ENCODE measurements around the gene EPN1.
"Not testable (repeated sequence)": the region's sequence is repeated elsewhere in the genome, so short reads cannot be mapped to it uniquely, and the experiment has no call there.

The EPN1 gene

GRCh38 chr19:55712804-55713631, 38.0 kb downstream of the EPN1 start:
- no peak overlapping the region for H2BK15ac ChIP-seq (ENCODE audit: low read length)
- H3K36me3 ChIP-seq (replicated peaks in 1 of 2; ENCODE audit: control insufficient read depth in 2 of 2, insufficient read depth in 2 of 2, low read length in 2 of 2) = no peaks in the 10 kb centered on the region
- H3K9me3 ChIP-seq (replicated peaks in 1 of 2; ENCODE audit: control insufficient read depth in 2 of 2, insufficient read depth in 1 of 2, low read depth in 1 of 2, low read length in 2 of 2) = peaks cover 0 to 33% of the 10 kb centered on the region in 2 donors
- H3K4me3 ChIP-seq (ENCODE audit: low read length in 2 of 2) = no peak overlapping the region
- peaks cover 0 to 3% (median 2%) of the 10 kb centered on the region in 3 experiments for H3K27me3 ChIP-seq (ENCODE audit: control insufficient read depth in 3 of 3, insufficient read depth in 3 of 3, low read depth in 1 of 3, low read length in 3 of 3)
- no peak overlapping the region for H3K18ac ChIP-seq (ENCODE audit: low read length)
- no CpG with 5 or more reads among the region's 3 CpGs for WGBS, 2 donors (ENCODE audit: extremely low coverage in 2 of 2, insufficient read length in 2 of 2, insufficient replicate concordance in 1 of 2)
- no peak overlapping the region for H4K8ac ChIP-seq (ENCODE audit: low read depth, low read length)
- H3K4ac ChIP-seq (ENCODE audit: low read length) = no peak overlapping the region
- H3K14ac ChIP-seq (ENCODE audit: low read length) = no peak overlapping the region
- no peak overlapping the region for H3K27ac ChIP-seq (replicated peaks; ENCODE audit: low read length)
- no peak overlapping the region for H3K9ac ChIP-seq (ENCODE audit: low read depth, low read length, poor library complexity)
- no peak overlapping the region for H3K4me2 ChIP-seq (ENCODE audit: insufficient read depth, low read length, poor library complexity, severe bottlenecking)
- no peaks in the 10 kb centered on the region for H3K79me1 ChIP-seq (ENCODE audit: low read depth, low read length)
- no peak overlapping the region for H2BK120ac ChIP-seq (ENCODE audit: low read depth, low read length)
- no peak overlapping the region for H2BK12ac ChIP-seq (ENCODE audit: low read length)
- H2BK5ac ChIP-seq (ENCODE audit: low read length) = no peak overlapping the region
- H3K4me1 ChIP-seq (ENCODE audit: control insufficient read depth in 2 of 2, insufficient read depth in 1 of 2, low read depth in 1 of 2, low read length in 2 of 2) = no peaks in the 10 kb centered on the region
- no peak overlapping the region for H2AK5ac ChIP-seq (ENCODE audit: low read depth, low read length)
- no peak overlapping the region for H3K23ac ChIP-seq (ENCODE audit: low read depth, low read length, poor library complexity)
- H2AFZ ChIP-seq (ENCODE audit: low read length) = no peak overlapping the region
- no peak for DNase-seq (ENCODE audit: low spot score)
- no peak overlapping the region for H4K91ac ChIP-seq (ENCODE audit: low read depth, low read length, poor library complexity)

GRCh38 chr19:55716531-55716930, 41.5 kb downstream of the EPN1 start:
- no peak overlapping the region for H3K27ac ChIP-seq (replicated peaks; ENCODE audit: low read length)
- no peak overlapping the region for H3K9ac ChIP-seq (ENCODE audit: low read depth, low read length, poor library complexity)
- H4K8ac ChIP-seq (ENCODE audit: low read depth, low read length) = no peak overlapping the region
- no peak overlapping the region for H2BK120ac ChIP-seq (ENCODE audit: low read depth, low read length)
- no CpG with 5 or more reads among the region's 15 CpGs for WGBS, 2 donors (ENCODE audit: extremely low coverage in 2 of 2, insufficient read length in 2 of 2, insufficient replicate concordance in 1 of 2)
- DNase-seq (ENCODE audit: low spot score) = no peak
- H3K79me1 ChIP-seq (ENCODE audit: low read depth, low read length) = no peaks in the 10 kb centered on the region
- peaks cover 0 to 6% (median 0%) of the 10 kb centered on the region in 3 experiments for H3K27me3 ChIP-seq (ENCODE audit: control insufficient read depth in 3 of 3, insufficient read depth in 3 of 3, low read depth in 1 of 3, low read length in 3 of 3)
- no peak overlapping the region for H2BK12ac ChIP-seq (ENCODE audit: low read length)
- no peaks in the 10 kb centered on the region for H3K4me1 ChIP-seq (ENCODE audit: control insufficient read depth in 2 of 2, insufficient read depth in 1 of 2, low read depth in 1 of 2, low read length in 2 of 2)
- no peak overlapping the region for H3K4me3 ChIP-seq (ENCODE audit: low read length in 2 of 2)
- H3K4me2 ChIP-seq (ENCODE audit: insufficient read depth, low read length, poor library complexity, severe bottlenecking) = no peak overlapping the region
- H2AFZ ChIP-seq (ENCODE audit: low read length) = no peak overlapping the region
- H3K18ac ChIP-seq (ENCODE audit: low read length) = no peak overlapping the region
- H3K36me3 ChIP-seq (replicated peaks in 1 of 2; ENCODE audit: control insufficient read depth in 2 of 2, insufficient read depth in 2 of 2, low read length in 2 of 2) = no peaks in the 10 kb centered on the region
- no peak overlapping the region for H2AK5ac ChIP-seq (ENCODE audit: low read depth, low read length)
- H4K91ac ChIP-seq (ENCODE audit: low read depth, low read length, poor library complexity) = no peak overlapping the region
- H2BK5ac ChIP-seq (ENCODE audit: low read length) = no peak overlapping the region
- H3K9me3 ChIP-seq (replicated peaks in 1 of 2; ENCODE audit: control insufficient read depth in 2 of 2, insufficient read depth in 1 of 2, low read depth in 1 of 2, low read length in 2 of 2) = peaks cover 0 to 30% of the 10 kb centered on the region in 2 donors
- H3K4ac ChIP-seq (ENCODE audit: low read length) = no peak overlapping the region
- H2BK15ac ChIP-seq (ENCODE audit: low read length) = no peak overlapping the region
- no peak overlapping the region for H3K23ac ChIP-seq (ENCODE audit: low read depth, low read length, poor library complexity)
- H3K14ac ChIP-seq (ENCODE audit: low read length) = no peak overlapping the region

GRCh38 chr19:55717251-55717650, 42.2 kb downstream of the EPN1 start:
- Histone ChIP-seq H3K18ac (ENCODE audit: low read length) (no peak overlapping the region), H3K4me3 (ENCODE audit: low read length in 2 of 2) (no peak overlapping the region), H2BK12ac (ENCODE audit: low read length) (no peak overlapping the region), H4K8ac (ENCODE audit: low read depth, low read length) (no peak overlapping the region), H3K9ac (ENCODE audit: low read depth, low read length, poor library complexity) (no peak overlapping the region), H3K27me3 (ENCODE audit: control insufficient read depth in 3 of 3, insufficient read depth in 3 of 3, low read depth in 1 of 3, low read length in 3 of 3) (peaks cover 0 to 6% (median 0%) of the 10 kb centered on the region in 3 experiments), H2AK5ac (ENCODE audit: low read depth, low read length) (no peak overlapping the region), H3K36me3 (replicated peaks in 1 of 2; ENCODE audit: control insufficient read depth in 2 of 2, insufficient read depth in 2 of 2, low read length in 2 of 2) (no peaks in the 10 kb centered on the region), H2BK15ac (ENCODE audit: low read length) (no peak overlapping the region), H2AFZ (ENCODE audit: low read length) (no peak overlapping the region), H3K27ac (replicated peaks; ENCODE audit: low read length) (no peak overlapping the region), H2BK120ac (ENCODE audit: low read depth, low read length) (no peak overlapping the region), H3K4me1 (ENCODE audit: control insufficient read depth in 2 of 2, insufficient read depth in 1 of 2, low read depth in 1 of 2, low read length in 2 of 2) (no peaks in the 10 kb centered on the region), H3K9me3 (replicated peaks in 1 of 2; ENCODE audit: control insufficient read depth in 2 of 2, insufficient read depth in 1 of 2, low read depth in 1 of 2, low read length in 2 of 2) (peaks cover 0 to 24% of the 10 kb centered on the region in 2 donors), H3K4me2 (ENCODE audit: insufficient read depth, low read length, poor library complexity, severe bottlenecking) (no peak overlapping the region), H3K79me1 (ENCODE audit: low read depth, low read length) (no peaks in the 10 kb centered on the region), H2BK5ac (ENCODE audit: low read length) (no peak overlapping the region), H3K23ac (ENCODE audit: low read depth, low read length, poor library complexity) (no peak overlapping the region), H4K91ac (ENCODE audit: low read depth, low read length, poor library complexity) (no peak overlapping the region), H3K14ac (ENCODE audit: low read length) (no peak overlapping the region), H3K4ac (ENCODE audit: low read length) (no peak overlapping the region)
- DNase-seq (ENCODE audit: low spot score) = no peak
- no CpG with 5 or more reads among the region's 11 CpGs for WGBS, 2 donors (ENCODE audit: extremely low coverage in 2 of 2, insufficient read length in 2 of 2, insufficient replicate concordance in 1 of 2)

GRCh38 chr19:55717879-55718711, 43.1 kb downstream of the EPN1 start:
- DNase-seq (ENCODE audit: low spot score) = not testable (repeated sequence)

More at GRCh38 chr19:55717879-55718711, 43.1 kb downstream of the EPN1 start:
- H3K14ac ChIP-seq (ENCODE audit: low read length); H3K4me3 ChIP-seq (ENCODE audit: low read length in 2 of 2); H3K27ac ChIP-seq (replicated peaks; ENCODE audit: low read length); H2AK5ac ChIP-seq (ENCODE audit: low read depth, low read length); H3K4me1 ChIP-seq (ENCODE audit: control insufficient read depth in 2 of 2, insufficient read depth in 1 of 2, low read depth in 1 of 2, low read length in 2 of 2); H3K4ac ChIP-seq (ENCODE audit: low read length); H3K9ac ChIP-seq (ENCODE audit: low read depth, low read length, poor library complexity); H3K79me1 ChIP-seq (ENCODE audit: low read depth, low read length); H2BK12ac ChIP-seq (ENCODE audit: low read length); H2BK5ac ChIP-seq (ENCODE audit: low read length); H4K8ac ChIP-seq (ENCODE audit: low read depth, low read length); H3K18ac ChIP-seq (ENCODE audit: low read length); H4K91ac ChIP-seq (ENCODE audit: low read depth, low read length, poor library complexity); H3K4me2 ChIP-seq (ENCODE audit: insufficient read depth, low read length, poor library complexity, severe bottlenecking); H2BK120ac ChIP-seq (ENCODE audit: low read depth, low read length); H2BK15ac ChIP-seq (ENCODE audit: low read length); H3K27me3 ChIP-seq (ENCODE audit: control insufficient read depth in 3 of 3, insufficient read depth in 3 of 3, low read depth in 1 of 3, low read length in 3 of 3); H3K36me3 ChIP-seq (replicated peaks in 1 of 2; ENCODE audit: control insufficient read depth in 2 of 2, insufficient read depth in 2 of 2, low read length in 2 of 2); H2AFZ ChIP-seq (ENCODE audit: low read length); H3K23ac ChIP-seq (ENCODE audit: low read depth, low read length, poor library complexity): not testable (repeated sequence)
- no CpG with 5 or more reads among the region's 13 CpGs for WGBS, 2 donors (ENCODE audit: extremely low coverage in 2 of 2, insufficient read length in 2 of 2, insufficient replicate concordance in 1 of 2)
- peaks cover 0 to 21% of the 10 kb centered on the region in 2 donors for H3K9me3 ChIP-seq (replicated peaks in 1 of 2; ENCODE audit: control insufficient read depth in 2 of 2, insufficient read depth in 1 of 2, low read depth in 1 of 2, low read length in 2 of 2)

Data from neuronal stem cell (in vitro differentiated cells).